ENCODE measurements around the gene MED14. TPM values are rescaled to one million over a fixed set of nuclear protein-coding genes. Genes with fewer than 3 reads are reported as not detected.

Gene MED14
- total RNA-seq, 4 donors from 2014 or later = 33.1 to 102 (median 42.9) TPM

- 91% methylated on average over 3 of the region's 3 CpGs for WGBS
- peaks cover 24% of the 10 kb centered on the region for H3K36me3 ChIP-seq
Observed at GRCh38 chrX:40663078-40663740, 72.1 kb downstream of the MED14 start.

GRCh38 chrX:40661489-40661888, 73.9 kb downstream of the MED14 start:
- 90% methylated on average over 2 of the region's 2 CpGs for WGBS
- peaks cover 24% of the 10 kb centered on the region for H3K36me3 ChIP-seq
- TF ChIP-seq POLR2A (IDR thresholded peaks at IDR 0.05) = no peak
- no peak for TF ChIP-seq CTCF (IDR thresholded peaks at IDR 0.05)
- TF ChIP-seq POLR2AphosphoS5 (IDR thresholded peaks at IDR 0.05) = no peak
- TF ChIP-seq EP300 (IDR thresholded peaks at IDR 0.05) = no peak

More at GRCh38 chrX:40663078-40663740, 72.1 kb downstream of the MED14 start:
- TF ChIP-seq POLR2A (IDR thresholded peaks at IDR 0.05) (no peak), EP300 (IDR thresholded peaks at IDR 0.05) (no peak), POLR2AphosphoS5 (IDR thresholded peaks at IDR 0.05) (no peak), CTCF (IDR thresholded peaks at IDR 0.05) (no peak)
- Histone ChIP-seq H3K9me3 (no peaks in the 10 kb centered on the region), H3K27me3 (no peaks in the 10 kb centered on the region), H3K27ac (no peak overlapping the region), H3K4me1 (no peaks in the 10 kb centered on the region), H3K4me3 (no peak overlapping the region)
- DNase-seq (ENCODE audit: low spot score in 2 of 2) = no peak

GRCh38 chrX:40660381-40660780, 75.0 kb downstream of the MED14 start:
- no peak overlapping the region for H3K4me3 ChIP-seq
- no peak overlapping the region for H3K27ac ChIP-seq
- WGBS = 88% methylated on average over 5 of the region's 5 CpGs
- peaks cover 24% of the 10 kb centered on the region for H3K36me3 ChIP-seq
- DNase-seq (ENCODE audit: low spot score in 2 of 2) = no peak
- H3K27me3 ChIP-seq = no peaks in the 10 kb centered on the region
- TF ChIP-seq CTCF (IDR thresholded peaks at IDR 0.05) (no peak), POLR2AphosphoS5 (IDR thresholded peaks at IDR 0.05) (no peak), POLR2A (IDR thresholded peaks at IDR 0.05) (no peak), EP300 (IDR thresholded peaks at IDR 0.05) (no peak)
- no peaks in the 10 kb centered on the region for H3K9me3 ChIP-seq
- no peaks in the 10 kb centered on the region for H3K4me1 ChIP-seq

More at GRCh38 chrX:40661489-40661888, 73.9 kb downstream of the MED14 start:
- Histone ChIP-seq H3K27me3 (no peaks in the 10 kb centered on the region), H3K9me3 (no peaks in the 10 kb centered on the region), H3K27ac (no peak overlapping the region), H3K4me1 (no peaks in the 10 kb centered on the region), H3K4me3 (no peak overlapping the region)
- no peak for DNase-seq (ENCODE audit: low spot score in 2 of 2)

- H3K9me3 ChIP-seq = no peaks in the 10 kb centered on the region
- TF ChIP-seq POLR2A (IDR thresholded peaks at IDR 0.05) = no peak
- no peak for TF ChIP-seq CTCF (IDR thresholded peaks at IDR 0.05)
- no peak for TF ChIP-seq EP300 (IDR thresholded peaks at IDR 0.05)
- TF ChIP-seq POLR2AphosphoS5 (IDR thresholded peaks at IDR 0.05) = no peak
- H3K27ac ChIP-seq = no peak overlapping the region
- H3K36me3 ChIP-seq = peaks cover 16% of the 10 kb centered on the region
- no peak for DNase-seq (ENCODE audit: low spot score in 2 of 2)
- 77% methylated on average over 2 of the region's 2 CpGs for WGBS
- H3K4me1 ChIP-seq = no peaks in the 10 kb centered on the region
- H3K4me3 ChIP-seq = no peak overlapping the region
- no peaks in the 10 kb centered on the region for H3K27me3 ChIP-seq
Observed at GRCh38 chrX:40653535-40653934, 81.8 kb downstream of the MED14 start.

GRCh38 chrX:40652664-40653063, 82.7 kb downstream of the MED14 start:
- Histone ChIP-seq H3K9me3 (no peaks in the 10 kb centered on the region), H3K4me1 (no peaks in the 10 kb centered on the region), H3K27ac (no peak overlapping the region), H3K36me3 (peaks cover 10% of the 10 kb centered on the region), H3K27me3 (no peaks in the 10 kb centered on the region), H3K4me3 (no peak overlapping the region)
- TF ChIP-seq POLR2AphosphoS5 (IDR thresholded peaks at IDR 0.05) (no peak), CTCF (IDR thresholded peaks at IDR 0.05) (no peak), EP300 (IDR thresholded peaks at IDR 0.05) (no peak), POLR2A (IDR thresholded peaks at IDR 0.05) (no peak)
- DNase-seq (ENCODE audit: low spot score in 2 of 2) = no peak
- 93% methylated on average over 1 of the region's 1 CpG for WGBS
